Measurements from ENCODE around the gene BARHL2.

- TF ChIP-seq POLR2AphosphoS5 (IDR thresholded peaks at IDR 0.05) (no peak), EP300 (IDR thresholded peaks at IDR 0.05) (no peak), CTCF (IDR thresholded peaks at IDR 0.05) (no peak)
These were observed 2.6 kb downstream of the BARHL2 start for GRCh38 chr1:90714521-90714951.
